Measurements from ENCODE around the gene HAT1.

DNA sequence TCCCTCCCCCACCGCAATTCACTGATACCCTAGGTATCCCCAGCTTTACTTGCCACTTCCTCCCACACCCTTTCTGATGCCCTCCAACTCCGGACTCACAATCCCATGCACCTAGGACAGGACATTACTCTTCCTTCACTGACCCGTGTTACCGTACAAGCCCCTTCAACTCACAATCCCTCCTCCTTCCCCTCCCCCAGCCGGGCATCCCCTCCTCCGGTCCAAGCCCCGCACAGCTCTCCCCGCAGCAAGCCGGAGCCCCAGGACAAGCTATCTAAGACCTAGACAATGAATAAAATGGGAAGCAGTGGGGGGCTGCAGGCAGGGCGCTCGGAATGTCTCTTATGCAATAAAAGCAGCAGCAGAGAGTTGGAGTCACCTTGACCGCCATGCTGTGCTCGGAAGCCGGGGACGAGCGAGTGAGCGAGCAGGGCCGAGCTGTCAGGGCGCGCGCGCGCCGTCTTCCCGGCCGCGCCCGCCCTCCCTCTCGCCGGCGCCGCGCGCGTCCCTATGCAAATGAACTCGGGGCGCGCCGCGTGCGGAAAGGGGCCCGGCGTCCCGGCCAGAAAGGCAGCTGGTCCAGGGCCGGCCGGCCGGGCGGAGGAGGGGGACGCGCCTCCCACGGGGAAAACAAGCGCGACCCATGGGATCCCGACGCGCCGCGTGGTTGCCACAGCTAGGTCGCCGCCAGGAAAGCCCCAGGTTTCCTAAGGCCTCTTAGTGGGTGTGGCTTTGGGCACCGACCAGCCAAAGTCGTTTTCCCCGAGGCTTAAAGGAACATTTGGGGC, 28.2 kb upstream of the HAT1 start, which contains the start of gene SLC25A12:
- TF ChIP-seq, protein P1, sequence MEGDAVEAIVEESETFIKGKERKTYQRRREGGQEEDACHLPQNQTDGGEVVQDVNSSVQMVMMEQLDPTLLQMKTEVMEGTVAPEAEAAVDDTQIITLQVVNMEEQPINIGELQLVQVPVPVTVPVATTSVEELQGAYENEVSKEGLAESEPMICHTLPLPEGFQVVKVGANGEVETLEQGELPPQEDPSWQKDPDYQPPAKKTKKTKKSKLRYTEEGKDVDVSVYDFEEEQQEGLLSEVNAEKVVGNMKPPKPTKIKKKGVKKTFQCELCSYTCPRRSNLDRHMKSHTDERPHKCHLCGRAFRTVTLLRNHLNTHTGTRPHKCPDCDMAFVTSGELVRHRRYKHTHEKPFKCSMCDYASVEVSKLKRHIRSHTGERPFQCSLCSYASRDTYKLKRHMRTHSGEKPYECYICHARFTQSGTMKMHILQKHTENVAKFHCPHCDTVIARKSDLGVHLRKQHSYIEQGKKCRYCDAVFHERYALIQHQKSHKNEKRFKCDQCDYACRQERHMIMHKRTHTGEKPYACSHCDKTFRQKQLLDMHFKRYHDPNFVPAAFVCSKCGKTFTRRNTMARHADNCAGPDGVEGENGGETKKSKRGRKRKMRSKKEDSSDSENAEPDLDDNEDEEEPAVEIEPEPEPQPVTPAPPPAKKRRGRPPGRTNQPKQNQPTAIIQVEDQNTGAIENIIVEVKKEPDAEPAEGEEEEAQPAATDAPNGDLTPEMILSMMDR (IDR thresholded peaks at IDR 0.05; ENCODE audit: low read depth, low read length): no peak
- no peak for TF ChIP-seq EZH2phosphoT487 (IDR thresholded peaks at IDR 0.05; ENCODE audit: low read depth)

Measured in OCI-LY3 (cell line).